ENCODE data around the gene PDCD4. TPM values are rescaled to one million over a fixed set of nuclear protein-coding genes. Genes with fewer than 3 reads are reported as not detected.

Gene PDCD4
- total and polyA plus RNA-seq, 10 of the 15 experiments (the other 5 are each of a cell fraction or from before 2014, with no cell fraction given): 101 to 372 (median 171) TPM

- TF ChIP-seq RFX5 (IDR thresholded peaks at IDR 0.05; ENCODE audit: low read depth, low read length) (no peak), ZBTB33 (IDR thresholded peaks at IDR 0.05) (no peak), CREB1 (IDR thresholded peaks at IDR 0.05; ENCODE audit: low read depth) (no peak), USF2 (IDR thresholded peaks at IDR 0.05; ENCODE audit: borderline replicate concordance, low read depth, low read length) (no peak), EGR1 (IDR thresholded peaks at IDR 0.05; ENCODE audit: borderline replicate concordance in 1 of 2, low read depth in 2 of 2, low read length in 2 of 2) (peak in 1 of 2 experiments; percentile 29; a peak in 1 of 3 replicates), WRNIP1 (IDR thresholded peaks at IDR 0.05; ENCODE audit: borderline replicate concordance, low read depth, low read length) (no peak), CREM (IDR thresholded peaks at IDR 0.05; ENCODE audit: low read depth) (no peak), ZNF217 (IDR thresholded peaks at IDR 0.05) (no peak), SREBF2 (IDR thresholded peaks at IDR 0.05; ENCODE audit: low read length) (no peak), KAT2A (conservative IDR thresholded peaks at IDR 0.05; ENCODE audit: control insufficient read depth, low read depth, low read length) (no peak), ELK1 (IDR thresholded peaks at IDR 0.05; ENCODE audit: low read depth, low read length) (no peak), BHLHE40 (IDR thresholded peaks at IDR 0.05; ENCODE audit: borderline replicate concordance in 1 of 2, low read depth in 2 of 2, low read length in 1 of 2) (peak in 1 of 2 experiments; percentile 62; a peak in 1 of 4 replicates), CBX5 (IDR thresholded peaks at IDR 0.05; ENCODE audit: low read depth) (no peak), CEBPZ (IDR thresholded peaks at IDR 0.05; ENCODE audit: low read depth, low read length) (no peak), SREBF1 (IDR thresholded peaks at IDR 0.05; ENCODE audit: low read length) (no peak), NR2C2 (IDR thresholded peaks at IDR 0.05; ENCODE audit: borderline replicate concordance, control insufficient read depth, insufficient read length, low read depth) (no peak)
- TF ChIP-seq, protein P1, sequence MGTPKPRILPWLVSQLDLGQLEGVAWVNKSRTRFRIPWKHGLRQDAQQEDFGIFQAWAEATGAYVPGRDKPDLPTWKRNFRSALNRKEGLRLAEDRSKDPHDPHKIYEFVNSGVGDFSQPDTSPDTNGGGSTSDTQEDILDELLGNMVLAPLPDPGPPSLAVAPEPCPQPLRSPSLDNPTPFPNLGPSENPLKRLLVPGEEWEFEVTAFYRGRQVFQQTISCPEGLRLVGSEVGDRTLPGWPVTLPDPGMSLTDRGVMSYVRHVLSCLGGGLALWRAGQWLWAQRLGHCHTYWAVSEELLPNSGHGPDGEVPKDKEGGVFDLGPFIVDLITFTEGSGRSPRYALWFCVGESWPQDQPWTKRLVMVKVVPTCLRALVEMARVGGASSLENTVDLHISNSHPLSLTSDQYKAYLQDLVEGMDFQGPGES (IDR thresholded peaks at IDR 0.05): 0 out of 2 replicates have a peak, but pooled peaks have one; percentile 25
Measured at GRCh38 chr10:110919349-110919931, 47.7 kb downstream of the PDCD4 start, which contains the start of gene SHOC2 (continued).

All from GM12878 (cell line).